H9 (cell line): ENCODE results near the gene SH3GLB2. TPM values are rescaled to one million over a fixed set of nuclear protein-coding genes. Genes with fewer than 3 reads are reported as not detected.

Experiments
- DNase-seq: peaks from one replicate; pipeline ENCODE4 v3.0.0-alpha.2; 2017
- H2AFZ ChIP-seq: one replicate; pipeline ENCODE4 v1.6.1; 2013; ENCODE audit warnings: mild to moderate bottlenecking, low read length, control low read depth, moderate library complexity
- H2AK5ac ChIP-seq: 2 replicates; pipeline ENCODE4 v1.6.1; 2013; ENCODE audit warnings: low read length, control low read depth, mixed read lengths; ENCODE audit not compliant: insufficient read length
- H2BK120ac ChIP-seq: one replicate; pipeline ENCODE4 v1.6.1; 2013; ENCODE audit warnings: low read depth, mild to moderate bottlenecking, low read length, control low read depth, inconsistent platforms; ENCODE audit not compliant: poor library complexity, severe bottlenecking
- H2BK12ac ChIP-seq: 2 replicates; pipeline ENCODE4 v1.6.1; 2013; ENCODE audit warnings: low read length, control low read depth, mixed read lengths, low read depth; ENCODE audit not compliant: insufficient read length
- H2BK15ac ChIP-seq: 2 replicates; pipeline ENCODE4 v1.6.1; 2013; ENCODE audit warnings: low read depth, low read length, control low read depth
- H2BK20ac ChIP-seq: one replicate; pipeline ENCODE4 v1.6.1; 2013; ENCODE audit warnings: low read depth, mild to moderate bottlenecking, low read length, control low read depth, inconsistent platforms; ENCODE audit not compliant: poor library complexity, severe bottlenecking
- H2BK5ac ChIP-seq: 2 replicates; pipeline ENCODE4 v1.6.1; 2013; ENCODE audit warnings: low read length, control low read depth, mixed read lengths; ENCODE audit not compliant: insufficient read length
- H3K14ac ChIP-seq: 2 replicates; pipeline ENCODE4 v1.6.1; 2013; ENCODE audit warnings: low read length, control low read depth; ENCODE audit not compliant: insufficient read depth
- H3K18ac ChIP-seq: 2 replicates; pipeline ENCODE4 v1.6.1; 2013; ENCODE audit warnings: low read depth, mild to moderate bottlenecking, mixed read lengths, low read length, control low read depth; ENCODE audit not compliant: insufficient read length
- H3K23ac ChIP-seq: 2 replicates; pipeline ENCODE4 v1.6.1; 2013; ENCODE audit warnings: low read length, control low read depth, mixed read lengths, low read depth; ENCODE audit not compliant: insufficient read length
- H3K23me2 ChIP-seq: 2 replicates; pipeline ENCODE4 v1.6.1; 2013; ENCODE audit warnings: low read depth, mild to moderate bottlenecking, mixed read lengths, low read length, control low read depth; ENCODE audit not compliant: insufficient read length, poor library complexity, severe bottlenecking
- H3K27ac ChIP-seq: 2 replicates; pipeline ENCODE4 v1.5.1; 2013; ENCODE audit warnings: low read length, control low read depth, mixed read lengths, low read depth; ENCODE audit not compliant: insufficient read length
- H3K27me3 ChIP-seq: 2 replicates; pipeline ENCODE4 v1.6.1; 2013; ENCODE audit warnings: low read length, control low read depth, inconsistent platforms; ENCODE audit not compliant: insufficient read depth
- H3K4ac ChIP-seq: 2 replicates; pipeline ENCODE4 v1.6.1; 2013; ENCODE audit warnings: low read depth, mild to moderate bottlenecking, control low read depth, inconsistent platforms, low read length, moderate library complexity
- H3K4me1 ChIP-seq: 2 replicates; pipeline ENCODE4 v1.6.1; 2013; ENCODE audit warnings: low read length, control low read depth, inconsistent platforms; ENCODE audit not compliant: insufficient read depth
- H3K4me2 ChIP-seq: 2 replicates; pipeline ENCODE4 v1.6.1; 2013; ENCODE audit warnings: low read length, control low read depth, mixed read lengths; ENCODE audit not compliant: insufficient read length, insufficient read depth
- H3K56ac ChIP-seq: 2 replicates; pipeline ENCODE4 v1.6.1; 2013; ENCODE audit warnings: low read depth, mild to moderate bottlenecking, mixed read lengths, low read length, control low read depth; ENCODE audit not compliant: insufficient read length
- H3K79me1 ChIP-seq: 2 replicates; pipeline ENCODE4 v1.6.1; 2013; ENCODE audit warnings: low read depth, mild to moderate bottlenecking, moderate library complexity, low read length, control low read depth, inconsistent platforms; ENCODE audit not compliant: insufficient read depth, poor library complexity, severe bottlenecking
- H3K79me2 ChIP-seq: 2 replicates; pipeline ENCODE4 v1.6.1; 2013; ENCODE audit warnings: low read length, control low read depth, inconsistent platforms; ENCODE audit not compliant: insufficient read depth
- H3K9ac ChIP-seq: 2 replicates; pipeline ENCODE4 v1.6.1; 2013; ENCODE audit warnings: low read length, control low read depth, mixed read lengths; ENCODE audit not compliant: insufficient read length; ENCODE audit errors: extremely low read depth
- H3K9me3 ChIP-seq: one replicate; pipeline ENCODE4 v1.6.1; 2013; ENCODE audit warnings: low read depth, low read length, inconsistent platforms; ENCODE audit not compliant: control insufficient read depth
- H3T11ph ChIP-seq: one replicate; pipeline ENCODE4 v1.6.1; 2013; ENCODE audit warnings: mild to moderate bottlenecking, low read length, control low read depth, inconsistent platforms
- H4K20me1 ChIP-seq: one replicate; pipeline ENCODE4 v1.6.1; 2013; ENCODE audit not compliant: control insufficient read depth, insufficient read length, insufficient read depth
- H4K5ac ChIP-seq: 2 replicates; pipeline ENCODE4 v1.6.1; 2013; ENCODE audit warnings: low read depth, mild to moderate bottlenecking, mixed read lengths, low read length, control low read depth; ENCODE audit not compliant: insufficient read length
- H4K8ac ChIP-seq: replicated peaks from 2 replicates; pipeline ENCODE4 v1.6.1; 2013; ENCODE audit warnings: low read length, control low read depth, mixed read lengths, low read depth; ENCODE audit not compliant: insufficient read length
- H4K91ac ChIP-seq: 2 replicates; pipeline ENCODE4 v1.6.1; 2013; ENCODE audit warnings: low read depth, mild to moderate bottlenecking, moderate library complexity, mixed read lengths, low read length, control low read depth; ENCODE audit not compliant: insufficient read length
- H3K27ac Mint-ChIP-seq, 3 experiments: 2 replicates in 2 of 3; 3 replicates in 1 of 3; pipeline ENCODE4 v1.8.0; 2020 to 2021; ENCODE audit warnings: mixed read lengths in 3 of 3, mild to moderate bottlenecking in 1 of 3, moderate library complexity in 1 of 3
- H3K27me3 Mint-ChIP-seq: 2 replicates; pipeline ENCODE4 v1.8.0; 2021; ENCODE audit warnings: low read depth, mild to moderate bottlenecking, moderate library complexity, mixed read lengths
- H3K36me3 Mint-ChIP-seq, 3 experiments: 2 replicates in 2 of 3; 3 replicates in 1 of 3; pipeline ENCODE4 v1.8.0; 2020 to 2021; ENCODE audit warnings: low read depth in 3 of 3, mixed read lengths in 3 of 3; ENCODE audit not compliant: insufficient read depth in 1 of 3
- H3K4me1 Mint-ChIP-seq, 2 experiments: 2 replicates each; pipeline ENCODE4 v1.8.0; 2020; ENCODE audit warnings: mixed read lengths in 2 of 2
- H3K4me3 Mint-ChIP-seq, 2 experiments: 2 replicates in 1 of 2; 3 replicates in 1 of 2; pipeline ENCODE4 v1.8.0; 2020 to 2021; ENCODE audit warnings: mild to moderate bottlenecking in 2 of 2, mixed read lengths in 2 of 2, moderate library complexity in 1 of 2
- H3K9me3 Mint-ChIP-seq, 2 experiments: 2 replicates in 1 of 2; 3 replicates in 1 of 2; pipeline ENCODE4 v1.8.0; 2020; ENCODE audit warnings: mild to moderate bottlenecking in 2 of 2, mixed read lengths in 2 of 2, moderate library complexity in 1 of 2
- WGBS: extraction: QIAGEN DNeasy Blood & Tissue Kit; methylation state at CpG from one replicate; pipeline ENCODE4 v1.1.7; 2013; ENCODE audit warnings: missing lambda C conversion rate, low lambda C conversion rate, mixed read lengths; ENCODE audit not compliant: insufficient read length; ENCODE audit errors: extremely low coverage; 5-methylcytosine and 5-hydroxymethylcytosine counted together
- total RNA-seq: library from RNA; stranded (reverse); gene quantifications from 2 replicates; pipeline ENCODE4 v1.2.1, GENCODE V29; 2021
- TF ChIP-seq, protein P1 (sequence below): fragments of 200-600 bp; sonication (generic); conservative IDR thresholded peaks from 3 replicates; pipeline ENCODE4 v1.8.0; 2021; ENCODE audit warnings: antibody characterized with exemption, mild to moderate bottlenecking

SH3GLB2 gene
- total RNA-seq, 1 experiment from 2014 or later = 69.5 TPM

DNA sequence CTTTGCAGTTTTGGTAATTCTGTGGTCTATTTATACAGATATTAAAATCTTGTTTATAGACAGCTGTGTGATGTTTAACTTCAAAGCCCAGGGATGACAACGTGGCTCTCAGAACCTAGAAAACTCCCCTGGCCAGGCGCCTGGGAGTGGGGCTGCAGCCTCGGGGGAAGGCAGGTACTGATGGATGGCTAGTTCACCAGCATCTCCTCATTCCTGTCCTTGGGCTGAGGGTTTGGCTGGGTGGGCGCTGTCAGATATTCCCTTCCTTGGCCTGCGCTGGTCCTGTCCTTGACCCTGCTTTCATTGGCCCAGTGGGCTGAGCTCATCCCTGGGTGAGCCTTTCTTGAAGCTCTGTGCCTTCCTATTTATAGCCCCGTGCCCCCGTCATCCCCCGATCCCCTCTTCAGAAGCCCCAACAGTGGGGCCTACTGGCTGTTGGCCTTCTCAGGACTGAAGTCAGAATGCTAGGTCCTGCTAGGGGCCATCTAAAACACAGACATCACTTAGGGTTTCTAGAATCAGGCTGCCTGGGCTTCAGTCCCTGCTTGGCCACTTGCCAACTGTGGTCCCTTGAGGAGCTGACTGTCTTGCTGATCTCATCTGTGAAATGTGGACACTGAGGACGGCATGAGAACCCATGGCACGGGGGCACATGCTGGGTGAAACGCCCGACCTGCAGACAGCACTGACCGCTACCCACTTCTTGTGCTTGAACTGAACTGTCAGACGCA lies 20.9 kb downstream of the SH3GLB2 start:
- no peak overlapping the region for H3K23ac ChIP-seq
- no peaks in the 10 kb centered on the region for H3K27me3 ChIP-seq
- no peaks in the 10 kb centered on the region for H3K79me1 ChIP-seq
- no peak overlapping the region for H3K4me2 ChIP-seq
- Mint-ChIP-seq H3K36me3 (peaks cover 31 to 71% (median 45%) of the 10 kb centered on the region in 3 experiments), H3K27me3 (no peaks in the 10 kb centered on the region; the same call in 1 of the 2 replicates), H3K4me3 (no peak overlapping the region), H3K4me1 (peaks cover 0 to 3% of the 10 kb centered on the region in 2 experiments; a peak in 1 of 4 replicates), H3K9me3 (no peaks in the 10 kb centered on the region), H3K27ac (peak overlapping the region in 1 of 3 experiments; percentile 86; a peak in 1 of 7 replicates)
- H2AFZ ChIP-seq = no peak overlapping the region
- no peak overlapping the region for H2BK15ac ChIP-seq
- H2BK120ac ChIP-seq = no peak overlapping the region
- H3K14ac ChIP-seq = no peak overlapping the region
- no peak overlapping the region for H2AK5ac ChIP-seq
- H3K56ac ChIP-seq = no peak overlapping the region
- H2BK5ac ChIP-seq = no peak overlapping the region
- H3K18ac ChIP-seq = no peak overlapping the region
- TF ChIP-seq, protein P1, sequence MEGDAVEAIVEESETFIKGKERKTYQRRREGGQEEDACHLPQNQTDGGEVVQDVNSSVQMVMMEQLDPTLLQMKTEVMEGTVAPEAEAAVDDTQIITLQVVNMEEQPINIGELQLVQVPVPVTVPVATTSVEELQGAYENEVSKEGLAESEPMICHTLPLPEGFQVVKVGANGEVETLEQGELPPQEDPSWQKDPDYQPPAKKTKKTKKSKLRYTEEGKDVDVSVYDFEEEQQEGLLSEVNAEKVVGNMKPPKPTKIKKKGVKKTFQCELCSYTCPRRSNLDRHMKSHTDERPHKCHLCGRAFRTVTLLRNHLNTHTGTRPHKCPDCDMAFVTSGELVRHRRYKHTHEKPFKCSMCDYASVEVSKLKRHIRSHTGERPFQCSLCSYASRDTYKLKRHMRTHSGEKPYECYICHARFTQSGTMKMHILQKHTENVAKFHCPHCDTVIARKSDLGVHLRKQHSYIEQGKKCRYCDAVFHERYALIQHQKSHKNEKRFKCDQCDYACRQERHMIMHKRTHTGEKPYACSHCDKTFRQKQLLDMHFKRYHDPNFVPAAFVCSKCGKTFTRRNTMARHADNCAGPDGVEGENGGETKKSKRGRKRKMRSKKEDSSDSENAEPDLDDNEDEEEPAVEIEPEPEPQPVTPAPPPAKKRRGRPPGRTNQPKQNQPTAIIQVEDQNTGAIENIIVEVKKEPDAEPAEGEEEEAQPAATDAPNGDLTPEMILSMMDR = peak; percentile 13; the same call in 1 of the 3 replicates
- no peak overlapping the region for H4K91ac ChIP-seq
- DNase-seq = no peak
- H3K9ac ChIP-seq = no peak overlapping the region
- no peak overlapping the region for H3T11ph ChIP-seq
- no peaks in the 10 kb centered on the region for H3K23me2 ChIP-seq
- H4K20me1 ChIP-seq = no peaks in the 10 kb centered on the region
- WGBS = no CpG with 5 or more reads among the region's 14 CpGs
- H2BK20ac ChIP-seq = no peak overlapping the region
- H4K8ac ChIP-seq = no peak overlapping the region
- no peak overlapping the region for H2BK12ac ChIP-seq
- H3K4me1 ChIP-seq = no peaks in the 10 kb centered on the region
- H3K79me2 ChIP-seq = no peaks in the 10 kb centered on the region
- H4K5ac ChIP-seq = no peak overlapping the region
- no peaks in the 10 kb centered on the region for H3K9me3 ChIP-seq
- no peak overlapping the region for H3K4ac ChIP-seq
- no peak overlapping the region for H3K27ac ChIP-seq
